Right lobe of liver (tissue), 6 donors: Measurements from ENCODE around the gene SLC38A8. TPM values are rescaled to one million over a fixed set of nuclear protein-coding genes. Genes with fewer than 3 reads are reported as not detected.

Experiments used
- ATAC-seq, 4 donors: fragments of 200-7000 bp; cut with Tn5 transposase; one replicate each; pipeline ENCODE4 v1.9.1; 2020; ENCODE audit warnings: mild to moderate bottlenecking in 4 of 4, moderate library complexity in 4 of 4
- DNase-seq, 3 donors: peaks; one replicate each; pipeline ENCODE4 v3.0.0-alpha.2; 2020
- H3K27ac ChIP-seq, 3 donors: fragments of 200-600 bp; one replicate each; pipeline ENCODE4 v1.8.0; 2022
- H3K27me3 ChIP-seq, 2 donors: fragments of 200-600 bp; one replicate each; pipeline ENCODE4 v1.8.0; 2022
- H3K36me3 ChIP-seq, 4 donors: fragments of 200-600 bp; sonication (generic) in 1 of 4; one replicate each; pipeline versions ENCODE4 v1.5.1 to v1.8.0; 2017 to 2022; ENCODE audit warnings: control low read depth in 1 of 4
- H3K4me1 ChIP-seq, 4 donors: fragments of 200-600 bp; sonication (generic) in 1 of 4; one replicate each; pipeline versions ENCODE4 v1.5.1 to v1.8.0; 2017 to 2022; ENCODE audit warnings: control low read depth in 1 of 4
- H3K4me3 ChIP-seq, 3 donors: fragments of 200-600 bp; one replicate each; pipeline ENCODE4 v1.8.0; 2022
- H3K9me3 ChIP-seq, 4 donors: fragments of 200-600 bp; sonication (generic) in 1 of 4; one replicate each; pipeline versions ENCODE4 v1.5.1 to v1.8.0; 2017 to 2022; ENCODE audit warnings: control low read depth in 1 of 4
- CTCF ChIP-seq, 4 donors: fragments of 200-600 bp in 3 of 4; fragments of 450-650 bp in 1 of 4; IDR thresholded peaks; one replicate each; pipeline versions ENCODE4 v1.5.1 to v1.8.0; 2016 to 2022; ENCODE audit warnings: antibody characterized with exemption in 4 of 4, mild to moderate bottlenecking in 2 of 4
- POLR2A ChIP-seq: fragments of 450-650 bp; IDR thresholded peaks from one replicate; pipeline ENCODE4 v1.6.1; 2017; ENCODE audit warnings: antibody characterized with exemption, mild to moderate bottlenecking
- WGBS: methylation state at CpG from one replicate; pipeline ENCODE4 v1.1.6; 2018; ENCODE audit warnings: low coverage, low lambda C conversion rate; ENCODE audit not compliant: insufficient coverage; ENCODE audit errors: missing lambda C conversion rate; 5-methylcytosine and 5-hydroxymethylcytosine counted together
- intact Hi-C, 2 donors: fragments of 100-400 bp; cut with DNase I; formaldehyde crosslinking; loops; one replicate each; pipeline versions ENCODE4 v1.11.2 to v1.14.1; 2022
- total RNA-seq, 6 experiments: library from RNA; depleted of rRNA in 2 of 6; stranded (reverse); fragments of >200 nt in 2 of 6; fragmentation: NEBNext Ultra II Directional in 3 of 6; extraction: Animal tissue kit (Norgen Biotek cat#: 25700) in 3 of 6; gene quantifications; one replicate each; pipeline versions ENCODE4 v1.1.0 to v1.2.4, GENCODE V29; 2016 to 2023
- donor health status: DM: no; HTN: yes; CAD: no.
- donor health status: DM: no; HTN: no; CAD: no.
- donor health status: DM: no; HTN: no; CAD: no.
- donor health status: DM: no; HTN: yes; CAD: no.
- donor health status: DM: no; HTN: yes; CAD: no.

Gene SLC38A8
- total RNA-seq, 6 experiments from 2014 or later = not detected

- H3K4me3 ChIP-seq = no peak overlapping the region
- H3K9me3 ChIP-seq = no peaks in the 10 kb centered on the region
- ATAC-seq (no peak), DNase-seq (no peak)
- 90% methylated on average over 9 of the region's 11 CpGs for WGBS
- TF ChIP-seq POLR2A (no peak), CTCF (IDR thresholded peaks at IDR 0.05) (no peak)
- H3K36me3 ChIP-seq = peaks cover 5 to 58% (median 29%) of the 10 kb centered on the region in 4 donors
- H3K27ac ChIP-seq = no peak overlapping the region
- H3K4me1 ChIP-seq = no peaks in the 10 kb centered on the region
- no peaks in the 10 kb centered on the region for H3K27me3 ChIP-seq
- intact Hi-C loops = no loop called here
Observed at GRCh38 chr16:84075376-84075775, 32.8 kb upstream of the SLC38A8 start.

GRCh38 chr16:84074721-84075120 is 32.1 kb upstream of the SLC38A8 start:
- no peaks in the 10 kb centered on the region for H3K4me1 ChIP-seq
- H3K4me3 ChIP-seq = no peak overlapping the region
- H3K36me3 ChIP-seq = peaks cover 5 to 58% (median 30%) of the 10 kb centered on the region in 4 donors
- TF ChIP-seq POLR2A (no peak), CTCF (IDR thresholded peaks at IDR 0.05) (no peak)
- H3K27ac ChIP-seq = no peak overlapping the region
- DNase-seq (no peak), ATAC-seq (no peak)
- intact Hi-C loops = no loop called here
- no peaks in the 10 kb centered on the region for H3K9me3 ChIP-seq
- H3K27me3 ChIP-seq = no peaks in the 10 kb centered on the region
- WGBS = no CpG with 5 or more reads among the region's 3 CpGs

- WGBS = 73% methylated on average over 5 of the region's 10 CpGs
- Histone ChIP-seq H3K27ac (no peak overlapping the region), H3K36me3 (peaks cover 13 to 75% (median 46%) of the 10 kb centered on the region in 4 donors), H3K27me3 (no peaks in the 10 kb centered on the region), H3K9me3 (no peaks in the 10 kb centered on the region), H3K4me1 (no peaks in the 10 kb centered on the region), H3K4me3 (no peak overlapping the region)
- DNase-seq (no peak), ATAC-seq (no peak)
- intact Hi-C loops = no loop called here
- no peak for TF ChIP-seq POLR2A
- TF ChIP-seq CTCF (IDR thresholded peaks at IDR 0.05) = no peak
Observed at GRCh38 chr16:84072014-84072413, 29.4 kb upstream of the SLC38A8 start.

GRCh38 chr16:84071121-84071520 is 28.5 kb upstream of the SLC38A8 start:
- Histone ChIP-seq H3K36me3 (peaks cover 13 to 84% (median 50%) of the 10 kb centered on the region in 4 donors), H3K27ac (no peak overlapping the region), H3K4me1 (no peaks in the 10 kb centered on the region), H3K9me3 (no peaks in the 10 kb centered on the region), H3K27me3 (no peaks in the 10 kb centered on the region), H3K4me3 (no peak overlapping the region)
- no peak for TF ChIP-seq POLR2A
- TF ChIP-seq CTCF (IDR thresholded peaks at IDR 0.05) = no peak
- 86% methylated on average over 8 of the region's 8 CpGs for WGBS
- ATAC-seq = no peak
- intact Hi-C loops = no loop called here
- DNase-seq = no peak

- intact Hi-C loops = loop anchor here in 1 of 2 donors (10.0 kb wide), 1 partner anchor 105 kb away; the partner anchor contains the start of gene NECAB2
- Histone ChIP-seq H3K27me3 (no peaks in the 10 kb centered on the region), H3K4me3 (no peak overlapping the region), H3K36me3 (peaks cover 13 to 88% (median 48%) of the 10 kb centered on the region in 4 donors), H3K9me3 (no peaks in the 10 kb centered on the region), H3K27ac (no peak overlapping the region), H3K4me1 (no peaks in the 10 kb centered on the region)
- ATAC-seq (peak; percentile 42 to 65 (median 60)), DNase-seq (no peak)
- 39% methylated on average over 3 of the region's 6 CpGs for WGBS
- no peak for TF ChIP-seq CTCF (IDR thresholded peaks at IDR 0.05)
- TF ChIP-seq POLR2A = no peak
Observed at GRCh38 chr16:84069540-84069939, 26.9 kb upstream of the SLC38A8 start.
